OCI-LY7 (cell line): ENCODE results near the gene WDR74.

ENCODE experiments used
- EZH2phosphoT487 ChIP-seq: fragments of 200-600 bp; sonication (generic); IDR thresholded peaks from 2 replicates; pipeline ENCODE4 v1.6.1; 2018; ENCODE audit warnings: low read depth, borderline replicate concordance, mild to moderate bottlenecking, mixed run types, antibody characterized with exemption, low read length, moderate library complexity, mixed read lengths
- TF ChIP-seq, protein P1 (sequence below): fragments of 200-600 bp; sonication (generic); conservative IDR thresholded peaks from 2 replicates; pipeline ENCODE4 v1.5.1; 2014; ENCODE audit warnings: mild to moderate bottlenecking, antibody characterized with exemption, low read length, moderate library complexity, mixed read lengths

DNA sequence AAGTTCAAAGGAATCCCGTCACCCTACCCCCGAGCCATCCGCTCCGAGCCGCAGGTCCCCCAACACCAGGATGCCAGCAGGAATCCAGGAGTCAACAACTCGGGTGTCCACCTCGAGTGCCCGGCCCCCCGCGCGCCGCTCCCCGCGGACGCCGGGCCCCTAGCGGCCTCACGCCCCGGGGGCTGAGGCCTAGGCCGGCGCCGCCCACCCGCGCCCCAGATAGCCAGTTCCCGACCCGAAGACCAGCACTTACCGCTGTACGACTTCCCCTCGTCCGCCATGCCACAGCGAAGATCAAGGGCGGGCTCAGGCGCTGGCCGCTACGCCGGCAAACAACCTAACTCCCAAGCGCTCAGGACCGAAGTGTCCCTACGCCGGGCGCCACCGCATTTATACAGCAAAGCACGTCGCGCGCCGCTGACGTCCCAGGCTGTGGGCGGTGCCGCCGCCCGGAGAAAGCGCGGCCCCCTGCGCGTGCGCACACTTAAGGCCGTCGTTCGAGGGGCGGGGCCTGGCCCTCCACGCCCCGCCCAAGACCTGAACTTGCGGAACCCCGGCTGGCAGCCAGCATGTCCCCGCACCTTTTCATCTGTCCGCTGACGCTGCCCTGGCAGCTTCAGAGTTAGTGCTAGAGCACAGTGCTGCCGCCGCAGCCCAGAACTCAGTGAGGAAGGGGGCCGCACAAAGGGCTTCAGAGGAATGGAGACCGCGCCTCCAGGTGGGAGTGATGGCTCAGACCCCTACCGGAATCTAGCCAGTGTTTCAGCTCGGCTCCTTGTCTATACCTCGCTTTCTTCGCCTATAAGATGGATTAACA lies 34.1 kb downstream of the WDR74 start, which contains the start of gene NXF1:
- TF ChIP-seq, protein P1, sequence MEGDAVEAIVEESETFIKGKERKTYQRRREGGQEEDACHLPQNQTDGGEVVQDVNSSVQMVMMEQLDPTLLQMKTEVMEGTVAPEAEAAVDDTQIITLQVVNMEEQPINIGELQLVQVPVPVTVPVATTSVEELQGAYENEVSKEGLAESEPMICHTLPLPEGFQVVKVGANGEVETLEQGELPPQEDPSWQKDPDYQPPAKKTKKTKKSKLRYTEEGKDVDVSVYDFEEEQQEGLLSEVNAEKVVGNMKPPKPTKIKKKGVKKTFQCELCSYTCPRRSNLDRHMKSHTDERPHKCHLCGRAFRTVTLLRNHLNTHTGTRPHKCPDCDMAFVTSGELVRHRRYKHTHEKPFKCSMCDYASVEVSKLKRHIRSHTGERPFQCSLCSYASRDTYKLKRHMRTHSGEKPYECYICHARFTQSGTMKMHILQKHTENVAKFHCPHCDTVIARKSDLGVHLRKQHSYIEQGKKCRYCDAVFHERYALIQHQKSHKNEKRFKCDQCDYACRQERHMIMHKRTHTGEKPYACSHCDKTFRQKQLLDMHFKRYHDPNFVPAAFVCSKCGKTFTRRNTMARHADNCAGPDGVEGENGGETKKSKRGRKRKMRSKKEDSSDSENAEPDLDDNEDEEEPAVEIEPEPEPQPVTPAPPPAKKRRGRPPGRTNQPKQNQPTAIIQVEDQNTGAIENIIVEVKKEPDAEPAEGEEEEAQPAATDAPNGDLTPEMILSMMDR = 0 out of 2 replicates have a peak, but pooled peaks have one; percentile 27
- no peak for TF ChIP-seq EZH2phosphoT487
